Neural cell (in vitro differentiated cells): ENCODE measurements around the gene AKT1S1. TPM values are rescaled to one million over a fixed set of nuclear protein-coding genes. Genes with fewer than 3 reads are reported as not detected.
"Not testable (repeated sequence)": the region's sequence is repeated elsewhere in the genome, so short reads cannot be mapped to it uniquely, and the experiment has no call there.

ENCODE experiments used
- H2AFZ ChIP-seq: fragments of 200-600, 300-800 bp; sonication (generic), shearing (Covaris generic); 2 replicates; pipeline ENCODE4 v1.6.0; 2014; ENCODE audit warnings: low read depth, mild to moderate bottlenecking, antibody characterized with exemption, low read length, moderate library complexity
- H3F3A ChIP-seq: fragments of 200-600 bp; shearing (Covaris generic); 2 replicates; pipeline ENCODE4 v1.6.1; 2016; ENCODE audit warnings: mild to moderate bottlenecking, moderate library complexity, mixed read lengths, antibody characterized with exemption, low read length; ENCODE audit not compliant: insufficient read depth, poor library complexity, severe bottlenecking
- H3K27ac ChIP-seq: fragments of 200-600, 300-800 bp; sonication (generic), shearing (Covaris generic); 2 replicates; pipeline ENCODE4 v1.5.1; 2014; ENCODE audit warnings: mild to moderate bottlenecking, low read length, moderate library complexity
- H3K27me3 ChIP-seq: fragments of 300-800, 200-600 bp; sonication (generic), shearing (Covaris generic); 2 replicates; pipeline ENCODE4 v1.6.0; 2014; ENCODE audit warnings: mild to moderate bottlenecking, low read depth, low read length, moderate library complexity; ENCODE audit not compliant: insufficient read depth
- H3K36me3 ChIP-seq: fragments of 300-800, 200-600 bp; sonication (generic), shearing (Covaris generic); 2 replicates; pipeline ENCODE4 v1.5.1; 2014; ENCODE audit warnings: mild to moderate bottlenecking, antibody characterized with exemption, low read length, moderate library complexity; ENCODE audit not compliant: insufficient read depth
- H3K4me2 ChIP-seq: fragments of 300-800, 200-600 bp; sonication (generic), shearing (Covaris generic); 2 replicates; pipeline ENCODE4 v1.6.0; 2014; ENCODE audit warnings: mild to moderate bottlenecking, low read length
- H3K4me3 ChIP-seq: fragments of 300-800, 200-600 bp; sonication (generic), shearing (Covaris generic); 2 replicates; pipeline ENCODE4 v1.5.1; 2014; ENCODE audit warnings: mild to moderate bottlenecking, low read length, moderate library complexity
- H3K79me2 ChIP-seq: fragments of 200-600 bp; shearing (Covaris generic); replicated peaks from 2 replicates; pipeline ENCODE4 v1.6.0; 2014; ENCODE audit warnings: mild to moderate bottlenecking, low read length, moderate library complexity; ENCODE audit not compliant: insufficient read depth
- H3K9ac ChIP-seq: fragments of 300-800, 200-600 bp; sonication (generic), shearing (Covaris generic); 2 replicates; pipeline ENCODE4 v1.6.1; 2016; ENCODE audit warnings: mild to moderate bottlenecking, low read length, mixed read lengths
- H3K9me2 ChIP-seq: fragments of 200-600 bp; shearing (Covaris generic); 2 replicates; pipeline ENCODE4 v1.6.1; 2016; ENCODE audit warnings: mild to moderate bottlenecking, low read length, mixed read lengths; ENCODE audit not compliant: insufficient read depth
- H3K9me3 ChIP-seq: fragments of 200-600, 300-800 bp; sonication (generic), shearing (Covaris generic); 2 replicates; pipeline ENCODE4 v1.6.1; 2016; ENCODE audit warnings: mild to moderate bottlenecking, mixed run types, low read length, moderate library complexity, mixed read lengths
- H4K20me1 ChIP-seq: fragments of 200-600 bp; shearing (Covaris generic); 2 replicates; pipeline ENCODE4 v1.6.1; 2016; ENCODE audit warnings: mild to moderate bottlenecking, mixed run types; ENCODE audit not compliant: insufficient read depth
- EZH2 ChIP-seq: fragments of 200-600, 300-800 bp; shearing (Covaris generic), sonication (generic); IDR thresholded peaks from 2 replicates; pipeline ENCODE4 v1.6.1; 2014; ENCODE audit warnings: antibody characterized with exemption, low read length, borderline replicate concordance, mild to moderate bottlenecking; ENCODE audit not compliant: insufficient read depth, poor library complexity, severe bottlenecking
- POLR2AphosphoS5 ChIP-seq: IDR thresholded peaks from 2 replicates; pipeline ENCODE4 v1.6.1; 2012
- RAD21 ChIP-seq: fragments of 450-650 bp; conservative IDR thresholded peaks from 2 replicates; pipeline ENCODE4 v1.6.1; 2014; ENCODE audit warnings: antibody characterized with exemption, mild to moderate bottlenecking, moderate library complexity
- REST ChIP-seq: IDR thresholded peaks from 2 replicates; pipeline ENCODE4 v1.6.1; 2012; ENCODE audit warnings: borderline replicate concordance
- SMC3 ChIP-seq: fragments of 450-650 bp; conservative IDR thresholded peaks from 2 replicates; pipeline ENCODE4 v1.6.1; 2014; ENCODE audit warnings: antibody characterized with exemption, mild to moderate bottlenecking, moderate library complexity; ENCODE audit not compliant: poor library complexity
- polyA plus RNA-seq: library from polyadenylated mRNA; depleted of rRNA; stranded (reverse); fragments of >200 nt; gene quantifications from 2 replicates; pipeline ENCODE4 v1.2.3, GENCODE V29; 2014
- small RNA-seq, 3 experiments: library from RNA; depleted of rRNA; stranded (forward); fragments of <200 nt; gene quantifications; one replicate each; pipeline ENCODE3, GENCODE V24; 2012

The AKT1S1 gene
- polyA plus RNA-seq, 1 donor from 2014 or later = 4.8 TPM

GRCh38 chr19:49823472-49823871 lies 53.7 kb downstream of the AKT1S1 start:
- Histone ChIP-seq H3K36me3 (no peaks in the 10 kb centered on the region), H3K4me2 (no peak overlapping the region), H3F3A (no peaks in the 10 kb centered on the region), H3K27me3 (no peaks in the 10 kb centered on the region), H3K4me3 (no peak overlapping the region), H3K9me2 (no peaks in the 10 kb centered on the region), H3K9ac (no peak overlapping the region), H4K20me1 (no peaks in the 10 kb centered on the region), H3K9me3 (no peaks in the 10 kb centered on the region), H2AFZ (no peak overlapping the region), H3K27ac (no peak overlapping the region), H3K79me2 (peaks cover 22% of the 10 kb centered on the region)
- TF ChIP-seq SMC3 (no peak), RAD21 (no peak), REST (no peak), POLR2AphosphoS5 (no peak)

- H3K36me3 ChIP-seq = no peaks in the 10 kb centered on the region
- no peaks in the 10 kb centered on the region for H3K27me3 ChIP-seq
- no peak overlapping the region for H3K4me2 ChIP-seq
- H3K27ac ChIP-seq = no peak overlapping the region
- H3K9me2 ChIP-seq = no peaks in the 10 kb centered on the region
- H3K4me3 ChIP-seq = no peak overlapping the region
- H3K9me3 ChIP-seq = no peaks in the 10 kb centered on the region
- H4K20me1 ChIP-seq = no peaks in the 10 kb centered on the region
- no peak overlapping the region for H3K9ac ChIP-seq
- no peak for TF ChIP-seq EZH2
- TF ChIP-seq POLR2AphosphoS5 = no peak
- H3F3A ChIP-seq = no peaks in the 10 kb centered on the region
- H3K79me2 ChIP-seq = peaks cover 26% of the 10 kb centered on the region
- H2AFZ ChIP-seq = no peak overlapping the region
Observed at GRCh38 chr19:49820125-49820524, 57.0 kb downstream of the AKT1S1 start.

- Histone ChIP-seq H3K9ac (peak overlapping the region; percentile 89), H3K79me2 (peaks cover 26% of the 10 kb centered on the region), H3K4me2 (peak overlapping the region; percentile 82), H3K4me3 (peak overlapping the region; percentile 97)
- H3K27ac ChIP-seq, H3K9me2 ChIP-seq, H3K27me3 ChIP-seq, H3K9me3 ChIP-seq, H3F3A ChIP-seq, H2AFZ ChIP-seq, H4K20me1 ChIP-seq, H3K36me3 ChIP-seq: not testable (repeated sequence)
Observed at GRCh38 chr19:49819452-49820115, 57.6 kb downstream of the AKT1S1 start.

Small RNA genes lying within 50 kb of the gene (small RNA-seq; reads per million reads assigned to genes)
- gene MIR4749 = 0 to 0.46 (median 0) reads per million in 3 experiments

Other genes starting within 250 kb of the AKT1S1 start
- gene RRAS, start 237.2 kb downstream of the AKT1S1 start, polyA plus RNA-seq = 1.2 TPM in 1 of 2 replicates, not detected in the other
- gene SCAF1, start 235.1 kb downstream of the AKT1S1 start, polyA plus RNA-seq = 11.9 and 12.8 TPM in 2 replicates
- 31.3 and 39.4 TPM in 2 replicates for gene IRF3, start 211.5 kb downstream of the AKT1S1 start, polyA plus RNA-seq
- gene BCL2L12, start 211.4 kb downstream of the AKT1S1 start, polyA plus RNA-seq = 1.1 TPM in 1 of 2 replicates, not detected in the other
- 610 and 682 TPM in 2 replicates for gene PRMT1, start 200.1 kb downstream of the AKT1S1 start, polyA plus RNA-seq
- 6.7 and 7.2 TPM in 2 replicates for gene ADM5, start 187.8 kb downstream of the AKT1S1 start, polyA plus RNA-seq
- 204 and 240 TPM in 2 replicates for gene CPT1C, start 186.2 kb downstream of the AKT1S1 start, polyA plus RNA-seq
- not detected in 2 replicates for gene TSKS, start 114.0 kb downstream of the AKT1S1 start, polyA plus RNA-seq
- gene AP2A1, start 110.4 kb downstream of the AKT1S1 start, polyA plus RNA-seq = 40.8 and 53.4 TPM in 2 replicates
- gene FUZ, start 64.1 kb downstream of the AKT1S1 start, polyA plus RNA-seq = 32.9 and 35.4 TPM in 2 replicates
- gene MED25, start 59.1 kb downstream of the AKT1S1 start, polyA plus RNA-seq = 18.9 and 22.0 TPM in 2 replicates
- 199 and 288 TPM in 2 replicates for gene PTOV1, start 26.2 kb downstream of the AKT1S1 start, polyA plus RNA-seq
- 43.1 and 43.6 TPM in 2 replicates for gene PNKP, start 9.8 kb downstream of the AKT1S1 start, polyA plus RNA-seq
- gene TBC1D17, start 347 bp upstream of the AKT1S1 start, polyA plus RNA-seq = 13.1 and 13.2 TPM in 2 replicates
- not detected in 2 replicates for gene IL4I1, start 19.5 kb upstream of the AKT1S1 start, polyA plus RNA-seq
- 16.1 and 18.9 TPM in 2 replicates for gene ATF5, start 51.9 kb upstream of the AKT1S1 start, polyA plus RNA-seq
- gene NUP62, start 52.1 kb upstream of the AKT1S1 start, polyA plus RNA-seq = 24.9 and 32.2 TPM in 2 replicates
- gene SIGLEC11, start 83.8 kb upstream of the AKT1S1 start, polyA plus RNA-seq = not detected in 2 replicates
- gene VRK3, start 148.0 kb upstream of the AKT1S1 start, polyA plus RNA-seq = 35.3 and 47.3 TPM in 2 replicates
- gene ZNF473, start 148.7 kb upstream of the AKT1S1 start, polyA plus RNA-seq = 8.4 and 11.7 TPM in 2 replicates